HepG2 (cell line): ENCODE measurements around the gene LRRC25. TPM values are rescaled to one million over a fixed set of nuclear protein-coding genes. Genes with fewer than 3 reads are reported as not detected.
A peak's percentile ranks its signal among the peaks of the same experiment; 100 is the strongest.

Source experiments
- DPF2 ChIP-seq: sonication (generic); formaldehyde crosslinking; IDR thresholded peaks from 2 replicates; pipeline ENCODE4 v1.4.0; 2020; ENCODE audit warnings: mild to moderate bottlenecking, low read depth, missing genetic modification reagents, borderline replicate concordance
- FOXA3 ChIP-seq: IDR thresholded peaks from 2 replicates; pipeline ENCODE4 v1.6.1; 2016; ENCODE audit warnings: missing genetic modification reagents, missing compliant biosample characterization
- IRX3 ChIP-seq: sonication (generic); formaldehyde crosslinking; IDR thresholded peaks from 2 replicates; pipeline ENCODE4 v1.8.1; 2023; ENCODE audit warnings: mild to moderate bottlenecking, low read depth, missing genetic modification reagents, borderline replicate concordance
- NONO ChIP-seq, 2 experiments: fragments of 450-650 bp in 1 of 2; sonication (generic) in 1 of 2; formaldehyde crosslinking in 1 of 2; IDR thresholded peaks in 1 of 2; conservative IDR thresholded peaks in 1 of 2; 2 replicates each; pipeline versions ENCODE4 v1.6.1 to v1.8.0; 2017 to 2022; ENCODE audit warnings: mild to moderate bottlenecking in 1 of 2, missing genetic modification reagents in 1 of 2, moderate library complexity in 1 of 2
- SP140L ChIP-seq: sonication (generic); formaldehyde crosslinking; IDR thresholded peaks from 2 replicates; pipeline ENCODE4 v1.4.0; 2020; ENCODE audit warnings: missing genetic modification reagents, borderline replicate concordance
- SPEN ChIP-seq: sonication (generic); formaldehyde crosslinking; IDR thresholded peaks from 2 replicates; pipeline ENCODE4 v1.5.1; 2020; ENCODE audit warnings: low read depth, mild to moderate bottlenecking, missing genetic modification reagents
- SYNCRIP ChIP-seq: fragments of 200-400 bp; formaldehyde crosslinking; IDR thresholded peaks from 2 replicates; pipeline ENCODE4 v1.6.1; 2018; ENCODE audit warnings: mild to moderate bottlenecking, low read depth, low read length; ENCODE audit not compliant: insufficient read depth
- TARDBP ChIP-seq: sonication (generic); formaldehyde crosslinking; IDR thresholded peaks from 2 replicates; pipeline ENCODE4 v1.8.0; 2022; ENCODE audit warnings: mild to moderate bottlenecking, missing genetic modification reagents
- ZNF121 ChIP-seq: sonication (generic); formaldehyde crosslinking; IDR thresholded peaks from 2 replicates; pipeline ENCODE4 v1.5.0; 2020; ENCODE audit warnings: mild to moderate bottlenecking, missing genetic modification reagents
- ZNF367 ChIP-seq: sonication (generic); formaldehyde crosslinking; IDR thresholded peaks from 2 replicates; pipeline ENCODE4 v1.4.0; 2020; ENCODE audit warnings: missing genetic modification reagents, borderline replicate concordance
- ZNF773 ChIP-seq: sonication (generic); formaldehyde crosslinking; IDR thresholded peaks from 2 replicates; pipeline ENCODE4 v1.4.0; 2020; ENCODE audit warnings: missing genetic modification reagents, borderline replicate concordance
- ZNF776 ChIP-seq: sonication (generic); formaldehyde crosslinking; IDR thresholded peaks from 2 replicates; pipeline ENCODE4 v1.4.0; 2020; ENCODE audit warnings: mild to moderate bottlenecking, missing genetic modification reagents
- ZNF790 ChIP-seq: sonication (generic); formaldehyde crosslinking; IDR thresholded peaks from 2 replicates; pipeline ENCODE4 v1.8.0; 2022; ENCODE audit warnings: missing genetic modification reagents, mild to moderate bottlenecking, borderline replicate concordance
- polyA plus RNA-seq, 8 experiments: library from polyadenylated mRNA; depleted of rRNA in 3 of 8; stranded (reverse) in 7 of 8; unstranded in 1 of 8; fragments of >200 nt; fragmentation: Illumina TruSeq in 4 of 8; extraction: Trizol in 4 of 8; gene quantifications; 2 replicates each; pipeline versions ENCODE4 v1.2.1 to v1.2.3, GENCODE V29; 2011 to 2016; ENCODE audit warnings: low read depth in 4 of 8, missing spikeins in 1 of 8, mixed read lengths in 1 of 8; ENCODE audit not compliant: insufficient read depth in 1 of 8
- total RNA-seq, 5 experiments: library from RNA; depleted of rRNA; stranded (reverse); fragments of >200 nt; fragmentation: Illumina TruSeq; extraction: Trizol; gene quantifications; 2 replicates each; pipeline ENCODE4 v1.2.3, GENCODE V29; 2016; ENCODE audit warnings: low read depth in 1 of 5
- TF ChIP-seq, protein P1 (sequence below): sonication (generic); formaldehyde crosslinking; IDR thresholded peaks from 2 replicates; pipeline ENCODE4 v1.4.0; 2020; ENCODE audit warnings: mild to moderate bottlenecking, missing genetic modification reagents
- TF ChIP-seq, protein P2 (sequence below): sonication (generic); formaldehyde crosslinking; IDR thresholded peaks from 2 replicates; pipeline ENCODE4 v1.4.0; 2020; ENCODE audit warnings: mild to moderate bottlenecking, missing genetic modification reagents
- TF ChIP-seq, protein P3 (sequence below): sonication (generic); formaldehyde crosslinking; IDR thresholded peaks from 2 replicates; pipeline ENCODE4 v1.8.1; 2023; ENCODE audit warnings: missing genetic modification reagents, inconsistent platforms, borderline replicate concordance

The LRRC25 gene
- total and polyA plus RNA-seq, 2 of the 13 experiments (the other 11 are each of a cell fraction or from before 2014, with no cell fraction given), result 0.13 to 0.53 TPM

DNA sequence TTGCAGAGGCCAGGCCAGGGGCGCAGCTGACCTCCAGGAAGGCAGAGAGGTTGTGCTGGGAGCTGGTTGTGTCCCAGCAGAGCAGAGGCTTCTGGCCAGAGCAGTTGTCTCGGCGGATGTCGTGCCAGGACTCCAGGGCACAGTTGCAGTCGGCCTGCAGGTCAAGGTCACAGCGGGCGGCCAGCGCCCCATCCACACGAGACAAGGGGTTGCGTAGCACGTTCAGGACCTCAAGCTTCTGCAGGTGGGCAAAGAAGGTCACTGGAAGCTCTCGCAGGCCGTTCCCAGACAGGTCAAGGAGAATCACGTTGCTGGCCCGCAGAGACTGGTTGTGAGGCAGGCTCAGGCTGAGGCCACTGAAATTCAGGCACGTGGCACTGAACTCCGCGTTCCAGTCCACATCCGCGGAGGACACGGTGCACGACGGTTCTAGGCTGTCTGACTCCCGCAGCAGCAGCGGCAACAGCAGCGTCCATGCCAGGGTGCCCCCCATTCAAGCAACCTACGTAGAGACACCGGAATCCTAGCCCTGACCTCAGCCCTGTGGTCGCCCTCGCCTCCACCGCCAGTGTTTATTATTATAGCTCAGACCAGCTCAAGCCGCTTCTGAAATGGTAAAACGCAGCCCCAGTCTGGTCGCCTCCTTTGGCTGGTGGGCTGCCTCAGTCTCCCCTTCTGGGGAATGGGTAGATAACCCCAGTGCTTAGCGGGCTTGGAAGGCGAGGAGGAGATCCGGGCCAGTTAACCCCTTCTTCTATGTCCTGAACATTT lies 766 bp downstream of the LRRC25 start (continued):
- TF ChIP-seq ZNF121 (CRISPR knock-in tag) (no peak; the same call in 1 of the 2 replicates), DPF2 (CRISPR knock-in tag) (0 out of 2 replicates have a peak, but pooled peaks have one; percentile 45), NONO (IDR thresholded peaks at IDR 0.05) (no peak), NONO (CRISPR knock-in tag; conservative IDR thresholded peaks at IDR 0.05) (no peak), ZNF776 (CRISPR knock-in tag) (no peak), ZNF790 (CRISPR knock-in tag) (no peak), ZNF367 (CRISPR knock-in tag) (no peak), IRX3 (CRISPR knock-in tag) (0 out of 2 replicates have a peak, but pooled peaks have one; percentile 44), FOXA3 (CRISPR knock-in tag) (peak; percentile 21; the same call in 1 of the 2 replicates), SPEN (CRISPR knock-in tag) (peak; percentile 46; the same call in 1 of the 2 replicates), SYNCRIP (no peak), SP140L (no peak), ZNF773 (CRISPR knock-in tag) (peak; percentile 13; the same call in 1 of the 2 replicates), TARDBP (CRISPR knock-in tag) (peak; percentile 55; the same call in 1 of the 2 replicates)
- TF ChIP-seq, protein P1, sequence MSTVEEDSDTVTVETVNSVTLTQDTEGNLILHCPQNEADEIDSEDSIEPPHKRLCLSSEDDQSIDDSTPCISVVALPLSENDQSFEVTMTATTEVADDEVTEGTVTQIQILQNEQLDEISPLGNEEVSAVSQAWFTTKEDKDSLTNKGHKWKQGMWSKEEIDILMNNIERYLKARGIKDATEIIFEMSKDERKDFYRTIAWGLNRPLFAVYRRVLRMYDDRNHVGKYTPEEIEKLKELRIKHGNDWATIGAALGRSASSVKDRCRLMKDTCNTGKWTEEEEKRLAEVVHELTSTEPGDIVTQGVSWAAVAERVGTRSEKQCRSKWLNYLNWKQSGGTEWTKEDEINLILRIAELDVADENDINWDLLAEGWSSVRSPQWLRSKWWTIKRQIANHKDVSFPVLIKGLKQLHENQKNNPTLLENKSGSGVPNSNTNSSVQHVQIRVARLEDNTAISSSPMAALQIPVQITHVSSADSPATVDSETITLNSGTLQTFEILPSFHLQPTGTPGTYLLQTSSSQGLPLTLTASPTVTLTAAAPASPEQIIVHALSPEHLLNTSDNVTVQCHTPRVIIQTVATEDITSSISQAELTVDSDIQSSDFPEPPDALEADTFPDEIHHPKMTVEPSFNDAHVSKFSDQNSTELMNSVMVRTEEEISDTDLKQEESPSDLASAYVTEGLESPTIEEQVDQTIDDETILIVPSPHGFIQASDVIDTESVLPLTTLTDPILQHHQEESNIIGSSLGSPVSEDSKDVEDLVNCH, result no peak
- TF ChIP-seq, protein P2, sequence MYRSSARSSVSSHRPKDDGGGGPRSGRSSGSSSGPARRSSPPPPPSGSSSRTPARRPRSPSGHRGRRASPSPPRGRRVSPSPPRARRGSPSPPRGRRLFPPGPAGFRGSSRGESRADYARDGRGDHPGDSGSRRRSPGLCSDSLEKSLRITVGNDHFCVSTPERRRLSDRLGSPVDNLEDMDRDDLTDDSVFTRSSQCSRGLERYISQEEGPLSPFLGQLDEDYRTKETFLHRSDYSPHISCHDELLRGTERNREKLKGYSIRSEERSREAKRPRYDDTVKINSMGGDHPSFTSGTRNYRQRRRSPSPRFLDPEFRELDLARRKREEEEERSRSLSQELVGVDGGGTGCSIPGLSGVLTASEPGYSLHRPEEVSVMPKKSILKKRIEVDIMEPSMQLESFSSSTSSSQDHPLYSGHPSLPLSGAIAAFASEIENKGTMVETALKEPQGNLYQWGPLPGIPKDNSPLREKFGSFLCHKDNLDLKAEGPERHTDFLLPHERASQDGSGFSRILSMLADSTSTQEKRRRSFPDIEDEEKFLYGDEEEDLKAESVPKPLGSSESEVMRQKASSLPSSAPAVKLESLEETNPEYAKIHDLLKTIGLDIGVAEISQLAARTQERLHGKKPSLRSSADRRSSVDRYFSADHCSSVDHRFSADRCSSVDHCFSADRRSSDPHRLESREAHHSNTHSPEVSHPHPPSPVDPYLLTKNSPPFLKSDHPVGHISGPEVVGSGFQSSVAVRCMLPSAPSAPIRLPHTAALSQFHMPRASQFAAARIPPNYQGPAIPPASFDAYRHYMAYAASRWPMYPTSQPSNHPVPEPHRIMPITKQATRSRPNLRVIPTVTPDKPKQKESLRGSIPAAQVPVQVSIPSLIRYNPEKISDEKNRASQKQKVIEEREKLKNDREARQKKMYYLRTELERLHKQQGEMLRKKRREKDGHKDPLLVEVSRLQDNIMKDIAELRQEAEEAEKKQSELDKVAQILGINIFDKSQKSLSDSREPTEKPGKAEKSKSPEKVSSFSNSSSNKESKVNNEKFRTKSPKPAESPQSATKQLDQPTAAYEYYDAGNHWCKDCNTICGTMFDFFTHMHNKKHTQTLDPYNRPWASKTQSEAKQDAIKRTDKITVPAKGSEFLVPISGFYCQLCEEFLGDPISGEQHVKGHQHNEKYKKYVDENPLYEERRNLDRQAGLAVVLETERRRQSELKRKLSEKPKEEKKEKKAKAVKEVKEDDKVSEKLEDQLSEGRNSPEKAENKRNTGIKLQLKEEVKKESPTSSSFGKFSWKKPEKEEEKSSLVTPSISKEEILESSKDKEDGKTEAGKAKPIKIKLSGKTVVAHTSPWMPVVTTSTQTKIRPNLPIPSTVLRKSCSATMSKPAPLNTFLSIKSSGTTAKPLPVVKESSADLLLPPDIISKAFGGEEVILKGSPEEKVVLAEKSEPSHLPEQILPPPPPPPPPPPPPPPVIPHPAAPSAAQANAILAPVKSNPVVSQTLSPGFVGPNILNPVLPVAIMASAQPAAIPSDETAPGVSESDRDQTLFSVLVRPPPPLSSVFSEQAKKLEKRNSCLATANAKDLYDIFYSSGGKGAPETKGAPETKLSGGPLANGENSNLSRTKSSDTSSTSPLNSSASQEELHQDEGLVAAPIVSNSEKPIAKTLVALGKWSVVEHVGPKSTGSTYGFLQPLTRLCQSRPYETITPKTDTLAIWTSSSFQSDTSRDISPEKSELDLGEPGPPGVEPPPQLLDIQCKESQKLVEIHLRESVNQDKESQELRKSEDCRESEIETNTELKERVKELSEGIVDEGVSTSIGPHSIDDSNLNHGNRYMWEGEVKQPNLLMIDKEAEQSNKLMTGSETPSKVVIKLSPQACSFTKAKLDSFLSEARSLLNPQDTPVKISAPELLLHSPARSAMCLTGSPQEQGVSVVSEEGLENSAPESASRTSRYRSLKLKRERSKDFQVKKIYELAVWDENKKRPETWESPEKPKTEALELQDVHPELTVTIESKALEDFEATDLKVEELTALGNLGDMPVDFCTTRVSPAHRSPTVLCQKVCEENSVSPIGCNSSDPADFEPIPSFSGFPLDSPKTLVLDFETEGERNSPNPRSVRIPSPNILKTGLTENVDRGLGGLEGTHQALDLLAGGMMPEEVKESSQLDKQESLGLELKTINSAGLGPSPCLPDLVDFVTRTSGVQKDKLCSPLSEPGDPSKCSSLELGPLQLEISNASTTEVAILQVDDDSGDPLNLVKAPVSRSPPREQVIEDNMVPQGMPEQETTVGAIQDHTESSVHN (CRISPR knock-in tag), result 0 out of 2 replicates have a peak, but pooled peaks have one; percentile 59
- TF ChIP-seq, protein P3, sequence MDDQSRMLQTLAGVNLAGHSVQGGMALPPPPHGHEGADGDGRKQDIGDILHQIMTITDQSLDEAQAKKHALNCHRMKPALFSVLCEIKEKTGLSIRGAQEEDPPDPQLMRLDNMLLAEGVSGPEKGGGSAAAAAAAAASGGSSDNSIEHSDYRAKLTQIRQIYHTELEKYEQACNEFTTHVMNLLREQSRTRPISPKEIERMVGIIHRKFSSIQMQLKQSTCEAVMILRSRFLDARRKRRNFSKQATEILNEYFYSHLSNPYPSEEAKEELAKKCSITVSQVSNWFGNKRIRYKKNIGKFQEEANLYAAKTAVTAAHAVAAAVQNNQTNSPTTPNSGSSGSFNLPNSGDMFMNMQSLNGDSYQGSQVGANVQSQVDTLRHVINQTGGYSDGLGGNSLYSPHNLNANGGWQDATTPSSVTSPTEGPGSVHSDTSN (CRISPR knock-in tag), result no peak
